ENCODE results near the gene RAG1. TPM values are rescaled to one million over a fixed set of nuclear protein-coding genes. Genes with fewer than 3 reads are reported as not detected.
A peak's percentile ranks its signal among the peaks of the same experiment; 100 is the strongest.

Gene RAG1
- 0.56 and 0.90 TPM in 2 replicates for total RNA-seq (2022)
- Bru-seq, nascent RNA = percentile 22 among the genes with signal in this experiment
- BruChase-seq, experiment 1, labeled RNA remaining after a 6-hour chase = percentile 45 among the genes with signal in this experiment
- percentile 35 among the genes with signal in this experiment for BruChase-seq, experiment 2, labeled RNA remaining after a 2-hour chase
- long read RNA-seq, partial matches to known transcripts = 0 of 1 reads
- long read RNA-seq, other reads (novel, unspliced or antisense) = 1 of 1 reads

- Mint-ChIP-seq H3K4me3 (ENCODE audit: low read depth, unreplicated experiment) (no peak within 1 kb of the TSS), H3K4me1 (ENCODE audit: low read depth, unreplicated experiment) (peaks cover 5% of the 10 kb centered on the region), H3K36me3 (ENCODE audit: insufficient read depth, unreplicated experiment) (no peaks in the 10 kb centered on the region), H3K9me3 (ENCODE audit: low read depth, unreplicated experiment) (no peaks in the 10 kb centered on the region), H3K27ac (ENCODE audit: unreplicated experiment) (no peak within 1 kb of the TSS), H3K27me3 (ENCODE audit: unreplicated experiment) (peaks cover 59% of the 10 kb centered on the region)
- no peak for DNase-seq
- CTCF ChIA-PET = no interaction called here
- BruUV-seq (replicated peaks) = no TSS peak
- no peak for TF ChIP-seq CTCF (IDR thresholded peaks at IDR 0.05; ENCODE audit: unreplicated experiment)
- intact Hi-C loops (cut with micrococcal nuclease; ENCODE audit: unreplicated experiment) = no loop called here
Measured at GRCh38 chr11:36567694-36568093, at the start of gene RAG1. Gene RAG1, plus strand, starts transcription at chr11:36568007. Its CDS starts 5,298 bp downstream, at chr11:36573305.

DNA sequence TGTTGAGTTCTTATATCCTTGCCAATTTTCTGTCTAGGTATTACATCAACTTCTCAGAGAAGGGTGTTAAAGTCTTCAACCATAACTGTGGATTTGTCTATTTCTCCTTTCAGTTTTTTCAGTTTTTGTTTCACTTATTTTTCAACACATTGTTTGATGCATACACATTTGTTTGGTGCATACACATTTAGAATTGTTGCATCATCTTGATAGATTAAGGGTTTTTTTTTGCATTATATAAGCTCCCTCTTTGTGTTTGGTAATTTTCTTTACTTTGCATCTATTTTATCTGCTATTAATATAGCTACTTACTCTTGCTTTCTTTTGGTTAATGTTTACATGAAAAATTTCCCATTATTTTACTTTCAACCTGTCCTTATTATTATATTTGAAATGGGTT lies 37.0 kb upstream of the RAG1 start:
- Mint-ChIP-seq H3K9me3 (ENCODE audit: low read depth, unreplicated experiment) (no peaks in the 10 kb centered on the region), H3K4me1 (ENCODE audit: low read depth, unreplicated experiment) (no peaks in the 10 kb centered on the region), H3K36me3 (ENCODE audit: insufficient read depth, unreplicated experiment) (no peaks in the 10 kb centered on the region), H3K4me3 (ENCODE audit: low read depth, unreplicated experiment) (no peak overlapping the region), H3K27ac (ENCODE audit: unreplicated experiment) (no peak overlapping the region), H3K27me3 (ENCODE audit: unreplicated experiment) (no peaks in the 10 kb centered on the region)
- CTCF ChIA-PET = no interaction called here
- no TSS peak for BruUV-seq (replicated peaks)
- DNase-seq = no peak
- no peak for TF ChIP-seq CTCF (IDR thresholded peaks at IDR 0.05; ENCODE audit: unreplicated experiment)
- intact Hi-C loops (cut with micrococcal nuclease; ENCODE audit: unreplicated experiment) = no loop called here

- CTCF ChIA-PET = no interaction called here
- no peak for DNase-seq
- H3K27ac Mint-ChIP-seq (ENCODE audit: unreplicated experiment) = no peak overlapping the region
- H3K4me1 Mint-ChIP-seq (ENCODE audit: low read depth, unreplicated experiment) = no peaks in the 10 kb centered on the region
- intact Hi-C loops (cut with micrococcal nuclease; ENCODE audit: unreplicated experiment) = no loop called here
- H3K9me3 Mint-ChIP-seq (ENCODE audit: low read depth, unreplicated experiment) = no peaks in the 10 kb centered on the region
- no peaks in the 10 kb centered on the region for H3K36me3 Mint-ChIP-seq (ENCODE audit: insufficient read depth, unreplicated experiment)
- BruUV-seq (replicated peaks) = no TSS peak
- no peak for TF ChIP-seq CTCF (IDR thresholded peaks at IDR 0.05; ENCODE audit: unreplicated experiment)
- H3K4me3 Mint-ChIP-seq (ENCODE audit: low read depth, unreplicated experiment) = no peak overlapping the region
- H3K27me3 Mint-ChIP-seq (ENCODE audit: unreplicated experiment) = no peaks in the 10 kb centered on the region
Measured at GRCh38 chr11:36532941-36533601, 34.7 kb upstream of the RAG1 start.

DNA sequence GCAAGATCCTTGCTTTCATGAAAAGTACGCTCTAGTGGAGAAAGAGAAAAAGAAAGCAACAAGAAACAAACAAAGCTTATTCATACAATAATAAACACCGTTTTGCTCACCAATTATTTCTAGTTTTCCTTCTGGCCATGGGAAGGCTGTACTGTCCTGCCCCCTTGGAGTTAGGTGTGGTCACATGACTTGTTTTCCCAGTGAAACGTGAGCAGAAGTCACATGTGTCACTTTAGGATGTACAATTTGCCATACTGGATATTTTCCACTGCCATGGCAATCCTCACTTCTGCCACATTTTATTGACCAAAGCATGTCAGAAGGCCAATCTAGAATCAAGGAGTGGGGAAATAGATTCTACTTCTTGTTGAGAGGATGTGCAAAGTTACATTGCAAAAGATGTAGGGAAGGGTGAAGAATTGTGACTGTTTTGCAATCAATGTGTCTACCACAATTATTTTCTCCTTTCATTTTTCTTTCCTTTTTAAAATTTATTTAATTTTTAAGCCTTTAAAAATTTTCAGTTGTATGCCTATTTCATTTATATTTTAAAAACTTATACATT lies 33.4 kb upstream of the RAG1 start:
- H3K27ac Mint-ChIP-seq (ENCODE audit: unreplicated experiment) = no peak overlapping the region
- TF ChIP-seq CTCF (IDR thresholded peaks at IDR 0.05; ENCODE audit: unreplicated experiment) = no peak
- H3K9me3 Mint-ChIP-seq (ENCODE audit: low read depth, unreplicated experiment) = no peaks in the 10 kb centered on the region

More for the DNA sequence above, 33.4 kb upstream of the RAG1 start:
- no peaks in the 10 kb centered on the region for H3K36me3 Mint-ChIP-seq (ENCODE audit: insufficient read depth, unreplicated experiment)
- no TSS peak for BruUV-seq (replicated peaks)
- H3K4me3 Mint-ChIP-seq (ENCODE audit: low read depth, unreplicated experiment) = no peak overlapping the region
- no peaks in the 10 kb centered on the region for H3K27me3 Mint-ChIP-seq (ENCODE audit: unreplicated experiment)
- intact Hi-C loops (cut with micrococcal nuclease; ENCODE audit: unreplicated experiment) = no loop called here
- no peaks in the 10 kb centered on the region for H3K4me1 Mint-ChIP-seq (ENCODE audit: low read depth, unreplicated experiment)
- CTCF ChIA-PET = no interaction called here
- DNase-seq = no peak

Measured in Calu3 (cell line).